Suprapubic skin (tissue), 4 donors: Measurements from ENCODE around the gene SAMD4A. TPM values are rescaled to one million over a fixed set of nuclear protein-coding genes. Genes with fewer than 3 reads are reported as not detected.

Experiments
- DNase-seq, 2 donors: peaks; one replicate each; pipeline ENCODE4 v3.0.0-alpha.2; 2019; ENCODE audit warnings: low spot score in 2 of 2
- H3K27ac ChIP-seq: fragments of 200-600 bp; sonication (generic); one replicate; pipeline ENCODE4 v1.5.1; 2019
- H3K27me3 ChIP-seq: fragments of 200-600 bp; sonication (generic); one replicate; pipeline ENCODE4 v1.5.1; 2019
- H3K36me3 ChIP-seq: fragments of 200-600 bp; sonication (generic); one replicate; pipeline ENCODE4 v1.5.1; 2019
- H3K4me1 ChIP-seq: fragments of 200-600 bp; sonication (generic); one replicate; pipeline ENCODE4 v1.5.1; 2019
- H3K4me3 ChIP-seq: fragments of 200-600 bp; sonication (generic); one replicate; pipeline ENCODE4 v1.5.1; 2019; ENCODE audit warnings: mild to moderate bottlenecking
- H3K9me3 ChIP-seq: fragments of 200-600 bp; sonication (generic); one replicate; pipeline ENCODE4 v1.5.1; 2019
- CTCF ChIP-seq, 2 donors: fragments of 200-600 bp in 1 of 2; fragments of 450-650 bp in 1 of 2; sonication (generic) in 1 of 2; IDR thresholded peaks; one replicate each; pipeline ENCODE4 v1.5.1; 2016 to 2019; ENCODE audit warnings: antibody characterized with exemption in 2 of 2, mild to moderate bottlenecking in 1 of 2, moderate library complexity in 1 of 2
- EP300 ChIP-seq: sonication (generic); formaldehyde crosslinking; IDR thresholded peaks from one replicate; pipeline ENCODE4 v1.6.1; 2017; ENCODE audit warnings: antibody characterized with exemption
- POLR2A ChIP-seq, 2 donors: fragments of 450-650 bp; IDR thresholded peaks; one replicate each; pipeline ENCODE4 v1.6.1; 2017; ENCODE audit warnings: antibody characterized with exemption in 2 of 2, mild to moderate bottlenecking in 2 of 2, moderate library complexity in 2 of 2
- POLR2AphosphoS5 ChIP-seq, 3 donors: sonication (generic); formaldehyde crosslinking; IDR thresholded peaks; one replicate each; pipeline ENCODE4 v1.6.1; 2017; ENCODE audit warnings: antibody characterized with exemption in 3 of 3
- WGBS: methylation state at CpG from one replicate; pipeline ENCODE4 v1.1.5; 2018; 5-methylcytosine and 5-hydroxymethylcytosine counted together
- total RNA-seq, 4 donors: library from RNA; depleted of rRNA; stranded (reverse); fragments of >200 nt; gene quantifications; one replicate each; pipeline ENCODE4 v1.1.0, GENCODE V29; 2016

Gene SAMD4A
- total RNA-seq, 4 donors from 2014 or later = 7.7 to 26.6 (median 9.7) TPM

GRCh38 chr14:54816450-54816849 is 249.5 kb downstream of the SAMD4A start:
- H3K9me3 ChIP-seq = no peaks in the 10 kb centered on the region
- DNase-seq = no peak
- H3K4me3 ChIP-seq = no peak overlapping the region
- H3K27me3 ChIP-seq = peaks cover under 1% of the 10 kb centered on the region
- TF ChIP-seq EP300 (no peak), CTCF (IDR thresholded peaks at IDR 0.05) (no peak), POLR2AphosphoS5 (IDR thresholded peaks at IDR 0.05) (no peak), POLR2A (IDR thresholded peaks at IDR 0.05) (no peak)
- H3K4me1 ChIP-seq = no peaks in the 10 kb centered on the region
- WGBS = 83% methylated on average over 1 of the region's 1 CpG
- no peaks in the 10 kb centered on the region for H3K36me3 ChIP-seq
- no peak overlapping the region for H3K27ac ChIP-seq

- H3K4me1 ChIP-seq = no peaks in the 10 kb centered on the region
- no peak overlapping the region for H3K27ac ChIP-seq
- TF ChIP-seq EP300 (no peak), POLR2AphosphoS5 (IDR thresholded peaks at IDR 0.05) (no peak), CTCF (IDR thresholded peaks at IDR 0.05) (no peak), POLR2A (IDR thresholded peaks at IDR 0.05) (no peak)
- no peak for DNase-seq
- H3K9me3 ChIP-seq = no peaks in the 10 kb centered on the region
- no peak overlapping the region for H3K4me3 ChIP-seq
- no peaks in the 10 kb centered on the region for H3K36me3 ChIP-seq
- H3K27me3 ChIP-seq = no peaks in the 10 kb centered on the region
- 88% methylated on average over 4 of the region's 5 CpGs for WGBS
These were observed 250.6 kb downstream of the SAMD4A start for GRCh38 chr14:54817506-54817905.

- no peaks in the 10 kb centered on the region for H3K36me3 ChIP-seq
- no peak overlapping the region for H3K4me3 ChIP-seq
- no peak for TF ChIP-seq CTCF (IDR thresholded peaks at IDR 0.05)
- TF ChIP-seq POLR2AphosphoS5 (IDR thresholded peaks at IDR 0.05) = no peak
- TF ChIP-seq POLR2A (IDR thresholded peaks at IDR 0.05) = no peak
- TF ChIP-seq EP300 = no peak
- WGBS = 51% methylated on average over 14 of the region's 14 CpGs
- DNase-seq = no peak
- peaks cover under 1% of the 10 kb centered on the region for H3K9me3 ChIP-seq
- no peaks in the 10 kb centered on the region for H3K27me3 ChIP-seq
- H3K4me1 ChIP-seq = no peaks in the 10 kb centered on the region
- no peak overlapping the region for H3K27ac ChIP-seq
These were observed 251.5 kb downstream of the SAMD4A start for GRCh38 chr14:54818201-54819133.

GRCh38 chr14:54822685-54823084 is 255.8 kb downstream of the SAMD4A start:
- Histone ChIP-seq H3K27ac (no peak overlapping the region), H3K4me3 (no peak overlapping the region), H3K4me1 (no peaks in the 10 kb centered on the region), H3K36me3 (no peaks in the 10 kb centered on the region), H3K9me3 (peaks cover 9% of the 10 kb centered on the region), H3K27me3 (no peaks in the 10 kb centered on the region)
- TF ChIP-seq POLR2A (IDR thresholded peaks at IDR 0.05) (no peak), CTCF (IDR thresholded peaks at IDR 0.05) (no peak), EP300 (no peak), POLR2AphosphoS5 (IDR thresholded peaks at IDR 0.05) (no peak)
- DNase-seq = no peak

GRCh38 chr14:54823757-54824549 is 257.0 kb downstream of the SAMD4A start:
- H3K4me3 ChIP-seq = no peak overlapping the region
- WGBS = 98% methylated on average over 2 of the region's 2 CpGs

More at GRCh38 chr14:54823757-54824549, 257.0 kb downstream of the SAMD4A start:
- Histone ChIP-seq H3K36me3 (no peaks in the 10 kb centered on the region), H3K9me3 (peaks cover 9% of the 10 kb centered on the region), H3K27me3 (no peaks in the 10 kb centered on the region), H3K27ac (no peak overlapping the region), H3K4me1 (no peaks in the 10 kb centered on the region)
- TF ChIP-seq EP300 (no peak), POLR2A (IDR thresholded peaks at IDR 0.05) (no peak), POLR2AphosphoS5 (IDR thresholded peaks at IDR 0.05) (no peak), CTCF (IDR thresholded peaks at IDR 0.05) (no peak)
- no peak for DNase-seq
